Fibroblast of lung (primary cell): Measurements from ENCODE around the gene SYNDIG1L. TPM values are rescaled to one million over a fixed set of nuclear protein-coding genes. Genes with fewer than 3 reads are reported as not detected.
"Not testable (repeated sequence)": the region's sequence is repeated elsewhere in the genome, so short reads cannot be mapped to it uniquely, and the experiment has no call there.

ENCODE experiments used
- DNase-seq, 2 donors: peaks; one replicate each; pipeline versions ENCODE4 v3.0.0 to v3.0.0-alpha.2; 2010; ENCODE audit warnings: low read depth in 2 of 2
- H2AFZ ChIP-seq: 2 replicates; pipeline ENCODE4 v1.5.1; 2012; ENCODE audit warnings: low read length, control low read depth, inconsistent platforms
- H3K27ac ChIP-seq: 2 replicates; pipeline ENCODE4 v1.5.1; 2011; ENCODE audit warnings: low read length, control low read depth; ENCODE audit not compliant: insufficient read depth
- H3K27me3 ChIP-seq: 2 replicates; pipeline ENCODE4 v1.5.1; 2011; ENCODE audit warnings: mild to moderate bottlenecking, low read length; ENCODE audit not compliant: control insufficient read depth, insufficient read depth
- H3K36me3 ChIP-seq: 2 replicates; pipeline ENCODE4 v1.5.1; 2011; ENCODE audit warnings: low read length; ENCODE audit not compliant: control insufficient read depth, insufficient read depth
- H3K4me1 ChIP-seq: 2 replicates; pipeline ENCODE4 v1.5.1; 2011; ENCODE audit warnings: low read length; ENCODE audit not compliant: control insufficient read depth, insufficient read depth; ENCODE audit errors: extremely low read depth
- H3K4me2 ChIP-seq: 2 replicates; pipeline ENCODE4 v1.5.1; 2011; ENCODE audit warnings: low read length, control low read depth; ENCODE audit not compliant: insufficient read depth; ENCODE audit errors: extremely low read depth
- H3K4me3 ChIP-seq, 4 experiments: fragments of 200-600 bp in 1 of 4; sonication (generic) in 1 of 4; replicated peaks in 1 of 4; 2 replicates each; pipeline ENCODE4 v1.5.1; 2011 to 2016; ENCODE audit warnings: low read length in 4 of 4, low read depth in 3 of 4, mild to moderate bottlenecking in 3 of 4, control low read depth in 2 of 4, inconsistent platforms in 1 of 4, mixed read lengths in 1 of 4; ENCODE audit not compliant: insufficient read depth in 1 of 4; ENCODE audit errors: control extremely low read depth in 1 of 4
- H3K79me2 ChIP-seq: 2 replicates; pipeline ENCODE4 v1.5.1; 2012; ENCODE audit warnings: mild to moderate bottlenecking, low read length, inconsistent platforms; ENCODE audit not compliant: control insufficient read depth, insufficient read depth
- H3K9ac ChIP-seq: 2 replicates; pipeline ENCODE4 v1.5.1; 2011; ENCODE audit warnings: mild to moderate bottlenecking, low read length, control low read depth; ENCODE audit not compliant: insufficient read depth
- H3K9me3 ChIP-seq: 2 replicates; pipeline ENCODE4 v1.5.1; 2012; ENCODE audit warnings: low read depth, low read length; ENCODE audit not compliant: control insufficient read depth, insufficient read depth
- H4K20me1 ChIP-seq: 2 replicates; pipeline ENCODE4 v1.5.1; 2011; ENCODE audit warnings: low read length; ENCODE audit not compliant: control insufficient read depth, insufficient read depth; ENCODE audit errors: extremely low read depth
- CTCF ChIP-seq, 2 donors: IDR thresholded peaks in 1 of 2; conservative IDR thresholded peaks in 1 of 2; 1 replicate in 1 of 2; 2 replicates in 1 of 2; pipeline ENCODE4 v1.5.1; 2011 to 2012; ENCODE audit warnings: low read length in 2 of 2, control low read depth in 1 of 2, inconsistent platforms in 1 of 2, low read depth in 1 of 2, mild to moderate bottlenecking in 1 of 2
- EZH2 ChIP-seq: IDR thresholded peaks from 2 replicates; pipeline ENCODE4 v1.5.1; 2012; ENCODE audit warnings: low read length, control low read depth, mild to moderate bottlenecking; ENCODE audit errors: missing control alignments
- polyA plus RNA-seq, 2 donors: library from polyadenylated mRNA; depleted of rRNA in 1 of 2; stranded (reverse) in 1 of 2; unstranded in 1 of 2; fragments of >200 nt; gene quantifications; 2 replicates each; pipeline ENCODE4 v1.2.1, GENCODE V29; 2011 to 2012; ENCODE audit warnings: missing spikeins in 1 of 2
- total RNA-seq: library from RNA; depleted of rRNA; stranded (reverse); fragments of >200 nt; gene quantifications from 2 replicates; pipeline ENCODE4 v1.2.1, GENCODE V29; 2014

Gene SYNDIG1L
- total and polyA plus RNA-seq, 2 donors (not counting 1 experiment from before 2014, with no cell fraction given) = not detected

GRCh38 chr14:74389980-74390379, 36.0 kb downstream of the SYNDIG1L start:
- no peaks in the 10 kb centered on the region for H3K36me3 ChIP-seq
- no peak for DNase-seq
- H3K79me2 ChIP-seq = no peaks in the 10 kb centered on the region
- no peak overlapping the region for H2AFZ ChIP-seq
- H3K9me3 ChIP-seq = no peaks in the 10 kb centered on the region
- H3K9ac ChIP-seq = no peak overlapping the region
- no peak overlapping the region for H3K4me3 ChIP-seq
- H4K20me1 ChIP-seq = no peaks in the 10 kb centered on the region
- no peak overlapping the region for H3K4me2 ChIP-seq
- no peaks in the 10 kb centered on the region for H3K4me1 ChIP-seq
- no peak for TF ChIP-seq EZH2
- TF ChIP-seq CTCF (conservative IDR thresholded peaks at IDR 0.05 in 1 of 2, IDR thresholded peaks at IDR 0.05 in 1 of 2; ENCODE audit: low read depth in 1 of 2, low read length in 2 of 2) = no peak
- peaks cover 11% of the 10 kb centered on the region for H3K27me3 ChIP-seq
- no peak overlapping the region for H3K27ac ChIP-seq

GRCh38 chr14:74382231-74382630, 43.8 kb downstream of the SYNDIG1L start:
- no peak for DNase-seq
- Histone ChIP-seq H3K79me2 (no peaks in the 10 kb centered on the region), H3K4me3 (no peak overlapping the region), H3K27ac (no peak overlapping the region), H3K9ac (no peak overlapping the region), H3K4me1 (no peaks in the 10 kb centered on the region), H4K20me1 (no peaks in the 10 kb centered on the region), H3K36me3 (no peaks in the 10 kb centered on the region), H2AFZ (no peak overlapping the region), H3K27me3 (peaks cover 6% of the 10 kb centered on the region), H3K9me3 (no peaks in the 10 kb centered on the region), H3K4me2 (no peak overlapping the region)
- TF ChIP-seq EZH2 (no peak), CTCF (conservative IDR thresholded peaks at IDR 0.05 in 1 of 2, IDR thresholded peaks at IDR 0.05 in 1 of 2; ENCODE audit: low read depth in 1 of 2, low read length in 2 of 2) (no peak)

- not testable (repeated sequence) for H3K27ac ChIP-seq, H4K20me1 ChIP-seq, H3K4me1 ChIP-seq, H3K36me3 ChIP-seq, H3K79me2 ChIP-seq, H3K9me3 ChIP-seq, H3K27me3 ChIP-seq, H3K4me2 ChIP-seq, DNase-seq, H3K4me3 ChIP-seq, H3K9ac ChIP-seq, H2AFZ ChIP-seq
Measured at GRCh38 chr14:74381571-74381970, 44.4 kb downstream of the SYNDIG1L start.
